ENCODE data around the gene PAFAH1B1.
A peak's percentile ranks its signal among the peaks of the same experiment; 100 is the strongest.

The PAFAH1B1 gene

DNA sequence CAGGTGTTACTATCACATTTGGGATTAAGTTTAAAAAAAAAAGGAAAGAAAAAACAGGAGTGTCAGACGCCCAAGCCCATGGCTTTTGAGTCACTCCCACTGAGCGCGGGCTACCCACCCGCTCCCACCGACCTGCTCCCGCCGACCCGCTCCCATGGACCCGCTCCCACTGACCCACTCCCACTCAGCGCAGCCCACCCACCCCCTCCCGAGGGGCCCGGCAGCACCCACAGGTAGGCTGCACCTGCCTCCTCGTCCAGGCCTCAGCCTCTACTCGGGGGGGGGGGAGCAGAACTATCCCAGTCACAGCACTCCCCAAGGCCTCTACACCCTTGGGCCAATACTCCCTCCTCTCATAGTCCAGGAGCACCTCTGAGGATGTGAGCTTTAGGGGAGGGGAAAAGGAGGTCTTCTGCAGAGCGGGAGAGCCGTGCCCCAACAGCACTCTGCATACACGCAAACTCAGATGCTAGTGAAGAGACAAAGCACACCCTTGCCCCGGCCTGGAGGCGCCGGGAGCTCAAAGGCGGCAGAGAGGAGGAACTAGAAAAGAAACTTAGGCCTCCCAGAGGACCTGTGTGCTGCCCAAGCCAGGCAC is 115.2 kb downstream of the PAFAH1B1 start:
- TF ChIP-seq, protein P1, sequence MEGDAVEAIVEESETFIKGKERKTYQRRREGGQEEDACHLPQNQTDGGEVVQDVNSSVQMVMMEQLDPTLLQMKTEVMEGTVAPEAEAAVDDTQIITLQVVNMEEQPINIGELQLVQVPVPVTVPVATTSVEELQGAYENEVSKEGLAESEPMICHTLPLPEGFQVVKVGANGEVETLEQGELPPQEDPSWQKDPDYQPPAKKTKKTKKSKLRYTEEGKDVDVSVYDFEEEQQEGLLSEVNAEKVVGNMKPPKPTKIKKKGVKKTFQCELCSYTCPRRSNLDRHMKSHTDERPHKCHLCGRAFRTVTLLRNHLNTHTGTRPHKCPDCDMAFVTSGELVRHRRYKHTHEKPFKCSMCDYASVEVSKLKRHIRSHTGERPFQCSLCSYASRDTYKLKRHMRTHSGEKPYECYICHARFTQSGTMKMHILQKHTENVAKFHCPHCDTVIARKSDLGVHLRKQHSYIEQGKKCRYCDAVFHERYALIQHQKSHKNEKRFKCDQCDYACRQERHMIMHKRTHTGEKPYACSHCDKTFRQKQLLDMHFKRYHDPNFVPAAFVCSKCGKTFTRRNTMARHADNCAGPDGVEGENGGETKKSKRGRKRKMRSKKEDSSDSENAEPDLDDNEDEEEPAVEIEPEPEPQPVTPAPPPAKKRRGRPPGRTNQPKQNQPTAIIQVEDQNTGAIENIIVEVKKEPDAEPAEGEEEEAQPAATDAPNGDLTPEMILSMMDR (IDR thresholded peaks at IDR 0.05), result no peak
- peak overlapping the region; percentile 95 for H3K4me3 ChIP-seq
- H3K27ac ChIP-seq, result peak overlapping the region; percentile 34 to 71
- no peak for DNase-seq (ENCODE audit: low spot score)

- TF ChIP-seq, protein P1 (IDR thresholded peaks at IDR 0.05), result no peak
- DNase-seq (ENCODE audit: low spot score), result no peak
- H3K27ac ChIP-seq, result peak overlapping the region; percentile 34 to 71
- H3K4me3 ChIP-seq, result peak overlapping the region; percentile 95
These were observed 115.8 kb downstream of the PAFAH1B1 start for GRCh38 chr17:2709183-2709661.

GRCh38 chr17:2710071-2710802 is 116.8 kb downstream of the PAFAH1B1 start:
- no peak for DNase-seq (ENCODE audit: low spot score)
- H3K4me3 ChIP-seq, result peak overlapping the region; percentile 95
- H3K27ac ChIP-seq, result peak overlapping the region; percentile 34 to 90
- TF ChIP-seq, protein P1 (IDR thresholded peaks at IDR 0.05), result no peak

DNA sequence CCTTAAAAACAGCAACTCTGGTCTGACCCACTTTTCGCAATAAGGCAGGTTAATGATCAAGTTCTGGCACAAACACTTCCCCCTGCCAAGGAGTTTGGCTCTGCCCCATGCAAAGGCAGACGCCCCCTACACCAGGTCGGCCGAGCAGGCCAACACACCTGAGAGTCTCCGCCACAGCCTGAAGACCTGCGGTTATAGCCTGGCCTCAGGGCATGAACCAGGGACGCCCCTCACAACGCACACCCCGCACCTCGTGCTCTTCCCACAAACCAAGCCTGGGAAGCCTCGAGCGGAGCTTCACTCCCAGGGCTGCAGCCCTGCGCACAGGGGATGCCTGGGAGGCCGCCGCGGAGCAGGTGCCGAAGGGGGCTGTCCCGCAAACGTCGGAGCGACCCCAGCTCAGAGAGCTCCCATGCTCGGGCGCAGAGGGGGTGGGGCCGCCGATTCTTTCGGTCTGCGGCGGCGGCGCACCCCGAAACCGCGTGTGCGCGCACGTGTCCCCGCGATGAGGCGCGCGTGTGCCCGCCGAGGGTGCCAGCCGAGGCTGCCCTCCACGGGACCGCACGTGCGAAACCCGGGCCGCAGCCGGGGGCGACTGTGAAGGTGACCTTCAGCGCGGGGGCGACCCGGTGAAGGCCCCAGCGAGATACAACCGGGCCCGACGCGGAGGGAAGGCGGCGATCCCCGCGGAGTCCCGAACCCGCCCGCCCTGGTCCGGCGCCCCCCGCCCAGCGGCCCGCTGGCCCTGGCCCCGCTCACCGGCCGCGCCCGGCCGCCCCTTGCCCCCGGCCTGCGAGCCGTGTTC is 117.6 kb downstream of the PAFAH1B1 start:
- H3K4me3 ChIP-seq, result peak overlapping the region; percentile 95
- TF ChIP-seq, protein P1 (IDR thresholded peaks at IDR 0.05), result no peak
- peak overlapping the region; percentile 34 to 90 for H3K27ac ChIP-seq
- no peak for DNase-seq (ENCODE audit: low spot score)

DNA sequence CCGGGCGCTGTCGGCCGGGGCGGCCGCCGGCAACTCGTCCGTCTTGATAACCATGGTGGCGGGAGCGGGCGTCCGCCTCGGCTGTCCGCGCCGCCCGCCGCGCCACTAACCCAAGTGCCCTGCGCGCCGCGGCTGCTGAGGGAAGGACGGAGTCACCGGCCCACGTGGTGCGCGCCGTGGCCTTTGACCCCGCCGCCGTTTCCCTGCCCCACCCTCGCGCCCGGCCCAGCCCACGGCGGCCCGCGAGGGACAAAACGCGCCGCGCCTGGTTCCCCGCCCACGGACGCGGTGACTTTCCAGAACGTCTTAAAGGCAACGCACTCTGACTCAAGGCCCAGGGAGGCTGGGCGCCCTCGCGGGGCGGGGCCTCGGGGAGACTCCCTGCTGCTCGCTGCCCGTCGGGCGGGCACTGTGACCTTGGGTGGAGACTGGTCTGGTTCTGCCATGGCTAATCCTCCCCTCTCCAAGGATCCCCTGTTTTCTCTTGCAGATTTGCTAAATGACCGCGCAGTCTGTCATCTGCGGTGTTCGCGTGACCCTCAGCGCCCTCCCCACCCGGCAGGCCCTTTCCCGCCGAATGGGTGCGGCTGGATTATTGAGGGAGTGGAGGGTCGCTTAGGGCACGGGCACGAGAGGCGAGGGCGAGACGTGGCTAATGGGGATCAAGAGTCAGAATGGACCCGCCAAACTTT is 118.3 kb downstream of the PAFAH1B1 start, which contains the start of gene CLUH:
TSS of gene CLUH (minus strand) at position 157 of the 692 bp plus-strand sequence. CDS start at position 54, 103 bp downstream.
- H3K4me3 ChIP-seq, result peak within 1 kb of the TSS; percentile 95
- TF ChIP-seq, protein P1 (IDR thresholded peaks at IDR 0.05), result no peak
- peak within 1 kb of the TSS; percentile 46 to 90 for H3K27ac ChIP-seq
- DNase-seq (ENCODE audit: low spot score), result peak; percentile 98

DNA sequence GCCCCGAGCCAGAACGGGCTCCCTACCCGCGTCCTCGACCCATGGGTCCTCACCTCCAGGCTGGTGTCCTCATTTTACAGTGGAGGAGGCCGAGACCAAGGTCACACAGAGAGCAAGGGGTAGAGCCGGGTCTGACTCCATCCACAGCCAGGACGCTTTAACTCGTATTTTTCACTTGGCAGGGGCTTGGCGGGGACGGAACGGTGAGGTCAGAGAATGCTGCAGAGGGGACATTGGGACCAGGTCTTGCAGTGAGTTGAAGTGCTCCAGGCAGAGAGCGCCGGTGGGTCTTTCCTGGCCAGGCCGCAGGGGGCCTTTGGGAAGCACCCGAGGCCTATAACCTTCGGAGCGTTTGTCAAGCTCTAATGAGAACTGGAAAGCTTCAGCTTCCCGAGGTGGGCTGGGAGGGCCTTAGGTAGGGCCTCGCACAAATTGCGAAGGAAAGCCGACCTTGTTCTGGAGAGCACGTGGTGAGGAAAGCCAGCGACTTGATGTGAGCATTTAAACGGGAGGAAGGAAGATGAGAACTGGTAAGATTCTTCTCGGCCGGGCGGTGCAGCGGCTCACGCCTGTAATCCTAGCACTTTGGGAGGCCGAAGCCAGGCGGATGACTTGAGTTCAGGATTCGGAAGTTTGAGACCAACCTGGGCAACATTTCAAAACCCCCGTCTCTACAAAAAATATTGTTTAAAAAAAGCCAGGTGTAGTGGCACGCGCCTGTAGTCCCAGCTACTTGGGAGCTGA is 119.0 kb downstream of the PAFAH1B1 start:
- no peak for DNase-seq (ENCODE audit: low spot score)
- TF ChIP-seq, protein P1 (IDR thresholded peaks at IDR 0.05), result no peak
- Histone ChIP-seq H3K27ac (peak overlapping the region; percentile 46 to 90), H3K4me3 (peak overlapping the region; percentile 95)
